Hepatocyte (in vitro differentiated cells): ENCODE results near the gene RAB3C. TPM values are rescaled to one million over a fixed set of nuclear protein-coding genes. Genes with fewer than 3 reads are reported as not detected.
"Not testable (repeated sequence)": the region's sequence is repeated elsewhere in the genome, so short reads cannot be mapped to it uniquely, and the experiment has no call there.

Experiments
- DNase-seq: peaks from one replicate; pipeline ENCODE4 v3.0.0-alpha.2; 2016; ENCODE audit warnings: low spot score
- H2AFZ ChIP-seq: fragments of 200-600 bp; sonication (generic); 2 replicates; pipeline ENCODE4 v1.6.0; 2016; ENCODE audit warnings: antibody characterized with exemption, mild to moderate bottlenecking
- H3K27ac ChIP-seq: fragments of 200-600 bp; sonication (generic); 2 replicates; pipeline ENCODE4 v1.5.1; 2016; ENCODE audit warnings: mild to moderate bottlenecking
- H3K27me3 ChIP-seq: fragments of 200-600 bp; sonication (generic); 2 replicates; pipeline ENCODE4 v1.6.1; 2016
- H3K36me3 ChIP-seq: fragments of 200-600 bp; sonication (generic); replicated peaks from 2 replicates; pipeline ENCODE4 v1.5.1; 2016; ENCODE audit warnings: low read depth; ENCODE audit not compliant: insufficient read depth
- H3K4me1 ChIP-seq: fragments of 200-600 bp; sonication (generic); 2 replicates; pipeline ENCODE4 v1.5.1; 2016; ENCODE audit warnings: mild to moderate bottlenecking, moderate library complexity; ENCODE audit not compliant: insufficient read depth
- H3K4me2 ChIP-seq: fragments of 200-600 bp; sonication (generic); 2 replicates; pipeline ENCODE4 v1.6.0; 2016
- H3K4me3 ChIP-seq: fragments of 200-600 bp; sonication (generic); 2 replicates; pipeline ENCODE4 v1.5.1; 2016; ENCODE audit warnings: mild to moderate bottlenecking
- H3K79me2 ChIP-seq: fragments of 200-600 bp; sonication (generic); 2 replicates; pipeline ENCODE4 v1.6.0; 2017; ENCODE audit warnings: mild to moderate bottlenecking
- H3K9me2 ChIP-seq: fragments of 200-600 bp; sonication (generic); replicated peaks from 2 replicates; pipeline ENCODE4 v1.6.0; 2017; ENCODE audit warnings: mild to moderate bottlenecking; ENCODE audit not compliant: insufficient read depth
- H3K9me3 ChIP-seq: fragments of 200-600 bp; sonication (generic); 2 replicates; pipeline ENCODE4 v1.5.1; 2016; ENCODE audit warnings: low read depth, mild to moderate bottlenecking
- H4K20me1 ChIP-seq: fragments of 200-600 bp; sonication (generic); 2 replicates; pipeline ENCODE4 v1.6.0; 2016; ENCODE audit warnings: mild to moderate bottlenecking; ENCODE audit not compliant: insufficient read depth, poor library complexity, severe bottlenecking
- CTCF ChIP-seq: fragments of 200-600 bp; sonication (generic); IDR thresholded peaks from 2 replicates; pipeline ENCODE4 v1.5.1; 2016; ENCODE audit warnings: antibody characterized with exemption, mild to moderate bottlenecking; ENCODE audit not compliant: poor library complexity
- EZH2 ChIP-seq: fragments of 200-600 bp; sonication (generic); IDR thresholded peaks from 2 replicates; pipeline ENCODE4 v1.6.1; 2016; ENCODE audit warnings: antibody characterized with exemption, mild to moderate bottlenecking, borderline replicate concordance
- EZH2phosphoT487 ChIP-seq: fragments of 200-600 bp; sonication (generic); IDR thresholded peaks from one replicate; pipeline ENCODE4 v1.6.1; 2018; ENCODE audit warnings: antibody characterized with exemption, mild to moderate bottlenecking, low read depth, moderate library complexity; ENCODE audit not compliant: unreplicated experiment, severe bottlenecking
- WGBS: methylation state at CpG from one replicate; pipeline ENCODE4 v1.1.6; 2016; ENCODE audit warnings: low lambda C conversion rate; ENCODE audit errors: missing lambda C conversion rate; 5-methylcytosine and 5-hydroxymethylcytosine counted together
- polyA plus RNA-seq: library from polyadenylated mRNA; unstranded; fragments of >200 nt; fragmentation: Nextera tagmentation; extraction: Ambion mirVana; gene quantifications from 2 replicates; pipeline ENCODE4 v1.2.1, GENCODE V29; 2016
- total RNA-seq: library from RNA; depleted of rRNA; stranded (reverse); fragments of >200 nt; gene quantifications from 2 replicates; pipeline ENCODE4 v1.2.3, GENCODE V29; 2014

The RAB3C gene
- total and polyA plus RNA-seq, 2 experiments from 2014 or later: 5.2 to 6.4 TPM

- TF ChIP-seq EZH2phosphoT487 (no peak), EZH2 (no peak), CTCF (no peak)
- no peaks in the 10 kb centered on the region for H3K79me2 ChIP-seq
- H4K20me1 ChIP-seq: no peaks in the 10 kb centered on the region
- H3K4me1 ChIP-seq: no peaks in the 10 kb centered on the region
- no peaks in the 10 kb centered on the region for H3K9me3 ChIP-seq
- H3K27me3 ChIP-seq: no peaks in the 10 kb centered on the region
- no peak overlapping the region for H3K27ac ChIP-seq
- 61% methylated on average over 3 of the region's 3 CpGs for WGBS
- no peak overlapping the region for H2AFZ ChIP-seq
- no peaks in the 10 kb centered on the region for H3K9me2 ChIP-seq
- no peak overlapping the region for H3K4me3 ChIP-seq
- no peak for DNase-seq
- no peaks in the 10 kb centered on the region for H3K36me3 ChIP-seq
- H3K4me2 ChIP-seq: no peak overlapping the region
Observed at GRCh38 chr5:58703925-58704555, 121.2 kb downstream of the RAB3C start.

- no peaks in the 10 kb centered on the region for H3K36me3 ChIP-seq
- no peak overlapping the region for H2AFZ ChIP-seq
- no peaks in the 10 kb centered on the region for H3K9me3 ChIP-seq
- TF ChIP-seq CTCF (no peak), EZH2phosphoT487 (no peak), EZH2 (no peak)
- 86% methylated on average over 3 of the region's 3 CpGs for WGBS
- DNase-seq: no peak
- no peaks in the 10 kb centered on the region for H4K20me1 ChIP-seq
- no peaks in the 10 kb centered on the region for H3K4me1 ChIP-seq
- H3K79me2 ChIP-seq: no peaks in the 10 kb centered on the region
- H3K27ac ChIP-seq: no peak overlapping the region
- H3K4me2 ChIP-seq: no peak overlapping the region
- H3K9me2 ChIP-seq: no peaks in the 10 kb centered on the region
- no peaks in the 10 kb centered on the region for H3K27me3 ChIP-seq
- no peak overlapping the region for H3K4me3 ChIP-seq
Observed at GRCh38 chr5:58706736-58707135, 123.9 kb downstream of the RAB3C start.

- H3K36me3 ChIP-seq: no peaks in the 10 kb centered on the region
- TF ChIP-seq EZH2: no peak
- no peak for TF ChIP-seq CTCF
- TF ChIP-seq EZH2phosphoT487: no peak
- H3K27me3 ChIP-seq: no peaks in the 10 kb centered on the region
- H3K9me2 ChIP-seq: no peaks in the 10 kb centered on the region
- 78% methylated on average over 1 of the region's 1 CpG for WGBS
- DNase-seq: no peak
- H3K4me1 ChIP-seq: no peaks in the 10 kb centered on the region
- no peak overlapping the region for H3K27ac ChIP-seq
- H2AFZ ChIP-seq: no peak overlapping the region
- no peak overlapping the region for H3K4me3 ChIP-seq
- H4K20me1 ChIP-seq: no peaks in the 10 kb centered on the region
- no peak overlapping the region for H3K4me2 ChIP-seq
- H3K9me3 ChIP-seq: no peaks in the 10 kb centered on the region
- H3K79me2 ChIP-seq: no peaks in the 10 kb centered on the region
Observed at GRCh38 chr5:58708456-58708855, 125.6 kb downstream of the RAB3C start.

- H3K4me2 ChIP-seq, H3K27me3 ChIP-seq, DNase-seq, H3K36me3 ChIP-seq, H2AFZ ChIP-seq, H3K27ac ChIP-seq, H4K20me1 ChIP-seq, H3K4me3 ChIP-seq, H3K9me2 ChIP-seq, H3K9me3 ChIP-seq, H3K4me1 ChIP-seq, H3K79me2 ChIP-seq: not testable (repeated sequence)
- WGBS: 95% methylated on average over 8 of the region's 8 CpGs
Observed at GRCh38 chr5:58710425-58710824, 127.5 kb downstream of the RAB3C start.
